GOT3 (cell line): Measurements from ENCODE around the gene CASP3.
"Not testable (repeated sequence)": the region's sequence is repeated elsewhere in the genome, so short reads cannot be mapped to it uniquely, and the experiment has no call there.

Source experiments
- DNase-seq: peaks from one replicate; lab custom pipeline; 2025; ENCODE audit warnings: mixed read lengths; lab: John Stamatoyannopoulos, UW

The CASP3 gene

GRCh38 chr4:184664445-184665210, 15.4 kb upstream of the CASP3 start:
- no peak for DNase-seq

GRCh38 chr4:184662236-184662635, 13.0 kb upstream of the CASP3 start:
- no peak for DNase-seq

- DNase-seq = no peak
These were observed 11.7 kb upstream of the CASP3 start for GRCh38 chr4:184660978-184661377.

- DNase-seq = not testable (repeated sequence)
These were observed 8.6 kb upstream of the CASP3 start for GRCh38 chr4:184657820-184658219.

GRCh38 chr4:184657144-184657543, 7.9 kb upstream of the CASP3 start:
- DNase-seq = no peak

- DNase-seq = no peak
These were observed 6.9 kb upstream of the CASP3 start for GRCh38 chr4:184655889-184656869.

GRCh38 chr4:184653650-184654049, 4.4 kb upstream of the CASP3 start:
- DNase-seq = no peak

GRCh38 chr4:184652681-184653080, 3.4 kb upstream of the CASP3 start:
- DNase-seq = not testable (repeated sequence)

- DNase-seq = no peak
These were observed 2.7 kb upstream of the CASP3 start for GRCh38 chr4:184651899-184652298.

- DNase-seq = no peak
These were observed 966 bp upstream of the CASP3 start for GRCh38 chr4:184649971-184650855.

- no peak for DNase-seq
These were observed 778 bp downstream of the CASP3 start for GRCh38 chr4:184648313-184649025.

- DNase-seq = no peak
These were observed 1.3 kb downstream of the CASP3 start for GRCh38 chr4:184648054-184648312.

- no peak for DNase-seq
These were observed 1.8 kb downstream of the CASP3 start for GRCh38 chr4:184647266-184648053.

GRCh38 chr4:184645904-184646610, 3.2 kb downstream of the CASP3 start:
- no peak for DNase-seq

GRCh38 chr4:184644553-184645307, 4.5 kb downstream of the CASP3 start:
- DNase-seq = no peak

- DNase-seq = no peak
These were observed 5.5 kb downstream of the CASP3 start for GRCh38 chr4:184643731-184644130.

- no peak for DNase-seq
These were observed 7.8 kb downstream of the CASP3 start for GRCh38 chr4:184641451-184641850.

- DNase-seq = no peak
These were observed 8.2 kb downstream of the CASP3 start for GRCh38 chr4:184641022-184641421.

- no peak for DNase-seq
These were observed 12.3 kb downstream of the CASP3 start for GRCh38 chr4:184636897-184637296.
